Measurements from ENCODE around the gene MYO15A.
A peak's percentile ranks its signal among the peaks of the same experiment; 100 is the strongest.

MYO15A gene

DNA sequence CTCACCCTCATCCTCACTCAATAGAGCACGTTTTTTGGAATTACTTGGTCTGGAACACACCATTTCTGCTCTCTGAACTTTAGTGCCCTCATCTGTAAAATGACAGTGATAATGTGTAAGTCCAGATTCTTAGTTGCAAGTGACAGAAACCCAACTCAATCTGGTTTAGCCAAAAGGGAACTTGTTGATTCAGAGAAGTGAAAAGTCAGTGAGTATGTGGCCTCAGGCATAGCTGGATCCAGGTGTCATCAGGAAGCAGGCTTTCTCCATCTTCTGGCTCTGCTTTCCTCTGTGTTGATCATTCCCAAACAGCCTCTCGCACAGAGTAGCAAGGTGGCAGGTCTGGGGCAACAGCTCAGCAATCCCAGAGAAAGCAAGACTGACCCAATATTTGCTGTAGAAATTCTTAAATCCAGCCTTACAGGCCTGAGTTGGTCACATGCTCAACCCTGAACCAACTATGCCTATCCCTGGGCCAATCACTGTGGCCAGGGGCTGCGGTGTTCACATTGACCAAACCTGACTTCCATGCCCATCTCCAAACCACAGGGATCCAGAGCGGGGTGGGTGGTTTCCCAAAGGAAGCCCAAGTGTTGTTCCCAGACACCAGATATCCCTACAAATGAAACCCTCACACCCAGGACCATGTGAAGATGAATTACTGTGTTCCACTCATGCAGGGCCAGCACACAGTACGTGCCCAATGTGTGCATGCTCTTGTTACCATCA, 51.7 kb downstream of the MYO15A start:
- no peak for DNase-seq

DNA sequence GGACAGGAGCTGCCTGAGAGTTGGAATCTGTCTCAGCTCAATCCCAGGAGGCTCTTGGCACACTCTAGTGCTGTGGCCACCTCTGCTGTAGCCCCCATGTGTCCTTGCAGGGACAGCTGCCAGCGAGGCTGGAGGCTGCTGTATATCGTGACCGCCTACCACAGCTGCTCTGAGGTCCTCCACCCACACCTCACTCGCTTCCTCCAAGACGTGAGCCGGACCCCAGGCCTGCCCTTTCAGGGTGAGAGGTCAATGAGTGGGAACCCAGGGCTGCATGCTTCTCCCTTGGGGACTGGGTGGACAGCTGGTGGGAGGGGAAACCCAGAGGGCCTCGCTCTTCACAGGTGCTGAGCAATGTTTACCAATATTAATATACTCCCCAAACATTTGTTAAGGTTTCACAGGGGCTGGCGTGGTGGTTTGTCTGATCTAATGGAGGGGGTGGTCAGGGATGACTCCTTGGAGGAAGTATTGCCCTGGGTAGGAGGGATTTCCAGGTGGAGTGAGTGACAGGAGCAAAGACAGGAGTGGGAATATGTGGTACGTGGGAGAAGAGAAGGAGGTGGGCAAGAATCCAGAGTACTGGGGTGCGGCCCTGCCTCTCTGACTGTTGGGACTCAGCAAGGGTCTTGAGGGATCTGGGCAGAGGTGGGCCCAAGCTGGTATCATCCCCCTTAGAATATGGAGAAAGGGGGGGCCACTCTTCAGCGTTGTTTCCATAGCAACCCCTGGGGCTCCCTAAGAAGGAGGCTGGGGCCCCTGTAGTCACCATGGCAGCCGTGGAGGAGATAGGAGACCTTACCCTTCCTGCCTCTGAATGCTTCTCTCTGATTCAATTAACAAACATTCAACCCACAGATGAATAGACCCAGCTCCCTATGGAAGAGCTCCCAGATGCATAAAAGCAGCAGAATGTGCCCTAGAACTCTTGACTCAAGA, 52.9 kb downstream of the MYO15A start:
- no peak for DNase-seq

DNA sequence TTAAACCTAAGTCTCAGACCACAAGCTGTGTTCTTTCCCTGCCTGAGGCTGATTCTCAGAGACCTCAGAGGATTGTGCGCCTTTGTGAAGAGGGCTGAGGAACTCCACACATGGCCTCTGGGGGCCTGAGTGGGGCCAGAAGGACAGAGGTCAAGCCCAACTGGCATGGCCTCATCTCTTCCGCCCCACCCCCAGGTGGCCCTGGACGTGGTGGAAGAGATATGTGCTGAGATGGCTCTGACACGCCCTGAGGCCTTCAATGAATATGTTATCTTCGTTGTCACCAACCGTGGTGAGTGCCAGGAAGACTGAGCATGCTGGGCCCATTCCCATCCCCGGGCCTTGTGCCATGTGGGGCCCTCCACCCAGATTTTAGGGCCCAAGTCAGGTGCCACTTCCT, 55.0 kb downstream of the MYO15A start:
- DNase-seq = no peak

DNA sequence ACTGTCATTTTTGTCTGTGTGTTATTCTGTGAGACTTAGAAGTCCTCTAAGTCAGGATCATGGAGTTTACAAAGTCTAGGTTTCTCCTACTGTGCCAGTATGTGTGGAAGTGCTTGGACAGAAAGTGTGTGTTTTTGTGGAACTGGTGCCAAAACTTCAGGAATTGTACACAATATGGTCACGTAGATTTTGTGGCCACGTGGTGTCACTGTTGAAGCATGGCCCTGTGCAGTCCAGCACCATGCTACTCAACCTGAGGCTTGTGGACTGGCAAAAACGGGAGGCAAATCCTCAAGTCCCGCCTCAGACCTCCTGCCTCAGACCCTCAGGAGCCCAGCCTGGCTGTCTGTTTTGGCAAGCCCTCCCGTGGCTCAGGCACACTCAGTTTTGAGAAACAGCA, 58.3 kb downstream of the MYO15A start:
- no peak for DNase-seq

DNA sequence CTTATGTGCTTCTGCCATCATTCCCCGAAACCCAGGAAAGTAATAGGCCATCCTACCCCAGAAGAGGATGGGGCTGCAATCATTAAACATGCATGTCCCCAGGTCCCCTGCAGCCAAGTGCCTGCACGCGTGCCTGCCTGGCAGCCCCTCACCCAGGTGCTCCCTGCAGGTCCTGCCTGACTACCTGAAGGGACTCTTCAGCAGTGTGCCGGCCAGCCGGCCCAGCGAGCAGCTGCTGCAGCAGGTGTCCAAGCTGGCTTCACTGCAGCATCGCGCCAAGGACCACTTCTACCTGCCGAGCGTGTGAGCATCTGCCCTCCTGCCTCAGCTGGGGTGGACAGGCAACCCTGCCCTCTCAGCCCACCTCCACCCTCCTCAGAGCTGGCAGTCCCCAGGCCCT, 58.9 kb downstream of the MYO15A start:
- no peak for DNase-seq

DNA sequence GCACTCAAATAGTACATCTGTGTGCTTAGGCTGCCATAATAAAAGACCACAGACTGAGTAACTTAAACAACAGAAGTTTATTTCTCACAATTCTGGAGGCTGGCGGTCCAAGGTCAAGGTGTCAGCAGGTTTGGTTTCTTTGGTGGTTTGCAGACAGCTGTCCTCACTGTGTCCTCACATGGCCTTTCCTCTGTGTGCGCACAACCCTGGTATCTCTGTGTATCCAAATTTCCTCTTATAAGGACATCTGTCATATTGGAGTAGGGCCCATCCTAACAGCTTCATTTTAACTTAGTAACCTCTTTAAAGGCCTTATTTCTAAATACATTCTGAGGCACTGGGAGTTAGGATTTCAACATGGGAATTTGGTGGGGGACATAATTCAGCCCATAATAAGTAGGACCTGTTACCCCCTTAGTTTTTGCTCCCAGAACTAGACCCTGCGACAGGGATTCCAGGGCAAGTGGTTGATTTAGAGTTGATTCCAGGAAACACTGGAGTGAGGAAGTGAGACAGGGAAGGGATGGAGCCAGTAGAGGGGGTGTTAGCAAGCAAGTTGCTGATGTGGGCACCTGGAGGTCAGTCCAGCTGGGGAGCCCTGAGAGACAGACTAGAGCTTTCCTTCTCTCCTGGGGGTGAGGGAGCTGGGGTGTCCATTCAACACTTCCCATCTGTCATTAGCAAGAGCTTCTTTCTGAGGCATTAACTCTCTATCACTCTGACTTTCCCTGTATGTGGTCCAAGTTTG, 64.1 kb downstream of the MYO15A start:
- no peak for DNase-seq

DNA sequence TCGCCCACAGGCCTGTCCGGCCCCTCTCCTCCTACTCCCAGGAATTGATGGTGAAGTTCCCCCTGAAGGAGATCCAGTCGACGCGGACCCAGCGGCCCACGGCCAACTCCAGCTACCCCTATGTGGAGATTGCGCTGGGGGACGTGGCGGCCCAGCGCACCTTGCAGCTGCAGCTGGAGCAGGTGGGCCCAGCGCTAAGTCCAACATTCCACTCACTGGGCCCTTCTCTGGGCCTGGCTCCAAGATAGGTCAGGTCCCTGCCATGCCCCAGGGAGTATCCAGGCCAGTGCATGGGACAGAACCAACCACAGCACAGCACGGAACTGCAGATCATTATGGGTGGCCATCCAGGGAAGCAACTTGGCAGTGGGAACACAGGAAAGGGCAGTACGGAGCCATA, 65.2 kb downstream of the MYO15A start:
- DNase-seq = no peak

DNA sequence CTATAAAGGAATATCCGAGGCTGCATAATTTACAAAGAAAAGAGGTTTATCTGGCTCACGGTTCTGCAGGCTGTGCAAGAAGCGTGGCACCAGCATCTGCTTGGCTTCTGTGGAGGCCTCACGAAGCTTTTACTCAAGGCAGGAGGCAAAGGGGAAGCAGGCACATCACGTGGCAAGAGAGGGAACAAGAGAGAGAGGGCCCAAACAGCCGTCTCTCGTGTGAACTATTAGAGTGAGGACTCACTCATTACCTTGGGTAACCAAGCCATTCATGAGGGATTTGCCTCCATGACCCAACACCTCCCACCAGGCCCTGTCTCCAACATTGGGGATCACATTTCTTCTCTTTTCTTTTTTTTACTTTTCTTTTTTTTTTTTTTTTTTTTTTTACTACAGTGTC, 67.6 kb downstream of the MYO15A start:
- no peak for DNase-seq

DNA sequence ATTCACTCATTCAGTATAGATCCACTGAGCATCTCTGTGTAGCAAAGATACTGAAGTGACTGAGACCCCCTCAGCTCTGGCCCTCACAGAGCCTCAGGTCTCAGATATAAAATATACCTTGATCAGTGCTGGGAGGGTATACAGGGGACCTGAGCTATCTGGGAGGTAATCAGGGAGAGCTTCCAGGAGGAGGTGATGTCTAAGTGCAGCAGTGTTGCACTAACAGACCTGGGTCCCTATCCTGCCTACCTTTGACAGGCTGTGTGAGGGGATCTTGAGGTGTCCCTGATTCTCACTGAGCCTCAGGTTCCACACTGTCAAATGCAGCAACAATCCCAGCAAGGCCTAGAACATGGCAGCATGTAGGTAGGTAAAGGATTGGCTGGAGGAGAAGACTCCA, 68.6 kb downstream of the MYO15A start:
- DNase-seq = no peak

DNA sequence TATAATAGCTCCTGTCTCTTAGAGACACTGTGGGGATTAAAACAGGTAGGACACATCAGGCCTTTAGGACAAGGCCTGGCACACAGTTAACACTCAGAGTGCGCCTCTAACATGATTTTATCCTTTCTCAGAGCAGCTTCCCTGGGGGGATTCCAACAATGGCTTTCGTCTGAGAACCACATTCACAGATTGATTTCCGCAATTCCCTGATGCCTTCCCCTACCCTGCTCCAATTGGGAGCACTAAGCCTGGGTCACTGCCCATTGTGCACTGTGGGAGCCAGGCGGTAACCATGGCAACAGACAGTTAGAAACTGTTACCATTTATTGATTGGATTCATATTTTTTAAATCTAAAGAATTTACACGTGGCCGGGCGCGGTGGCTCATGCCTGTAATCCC, 69.2 kb downstream of the MYO15A start:
- DNase-seq = no peak

DNA sequence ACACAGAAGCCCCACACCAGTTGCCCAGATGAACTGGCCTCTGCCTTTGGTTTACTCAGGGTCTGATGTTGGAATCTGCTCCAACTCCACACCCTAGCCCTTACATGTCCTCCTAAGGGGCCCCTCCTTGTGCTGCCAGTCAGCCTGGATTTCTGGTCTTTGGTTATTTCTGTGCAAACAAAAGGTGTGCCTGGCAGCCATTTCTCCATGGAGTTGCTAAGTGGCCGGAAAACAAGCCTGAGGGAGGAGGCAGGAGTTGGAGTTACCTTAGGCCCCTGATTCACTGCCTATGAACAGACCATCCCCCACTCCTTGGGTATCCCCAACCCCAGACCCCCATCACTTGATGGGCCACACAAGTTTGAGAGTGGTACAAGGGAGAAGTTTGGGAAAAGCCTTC, 70.6 kb downstream of the MYO15A start:
- DNase-seq = no peak

DNA sequence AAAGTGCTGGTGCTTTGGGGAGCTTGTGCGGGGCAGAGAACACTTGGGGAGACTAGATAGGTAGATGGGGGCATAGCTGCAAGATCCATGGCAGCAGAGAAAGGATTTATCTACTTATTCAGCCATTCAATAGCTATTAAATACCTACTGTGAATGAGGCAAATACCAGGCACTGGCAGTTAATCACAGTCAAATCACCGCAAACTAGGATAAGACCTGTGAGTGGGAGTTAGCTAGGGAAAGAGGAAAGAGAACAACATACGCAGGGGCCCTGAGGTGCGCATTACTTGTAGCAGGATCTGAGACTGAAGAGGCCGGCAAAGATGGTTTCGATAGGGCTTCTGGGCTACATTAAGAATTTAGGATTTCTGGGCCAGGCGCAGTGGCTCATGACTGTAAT, 71.2 kb downstream of the MYO15A start:
- DNase-seq = no peak

DNA sequence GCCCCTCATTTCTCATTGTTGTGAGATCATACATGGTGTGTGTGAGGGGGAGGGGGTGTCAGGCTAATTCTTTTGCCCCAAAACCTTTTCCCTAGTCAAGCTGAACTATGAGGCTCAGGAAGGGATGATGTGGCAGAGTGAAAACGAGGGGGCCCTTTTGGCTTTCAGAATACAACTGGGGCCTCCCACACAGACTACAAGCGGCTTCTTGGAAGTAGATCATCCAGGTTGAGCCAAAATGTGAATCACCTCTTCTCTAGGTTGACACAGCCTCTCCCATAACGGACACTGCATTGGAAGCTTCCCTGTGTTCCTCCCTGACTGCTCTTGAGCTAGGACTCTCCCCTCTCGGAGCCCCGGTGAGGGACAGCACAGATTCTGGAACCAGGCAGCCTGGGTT, 72.8 kb downstream of the MYO15A start:
- no peak for DNase-seq

DNA sequence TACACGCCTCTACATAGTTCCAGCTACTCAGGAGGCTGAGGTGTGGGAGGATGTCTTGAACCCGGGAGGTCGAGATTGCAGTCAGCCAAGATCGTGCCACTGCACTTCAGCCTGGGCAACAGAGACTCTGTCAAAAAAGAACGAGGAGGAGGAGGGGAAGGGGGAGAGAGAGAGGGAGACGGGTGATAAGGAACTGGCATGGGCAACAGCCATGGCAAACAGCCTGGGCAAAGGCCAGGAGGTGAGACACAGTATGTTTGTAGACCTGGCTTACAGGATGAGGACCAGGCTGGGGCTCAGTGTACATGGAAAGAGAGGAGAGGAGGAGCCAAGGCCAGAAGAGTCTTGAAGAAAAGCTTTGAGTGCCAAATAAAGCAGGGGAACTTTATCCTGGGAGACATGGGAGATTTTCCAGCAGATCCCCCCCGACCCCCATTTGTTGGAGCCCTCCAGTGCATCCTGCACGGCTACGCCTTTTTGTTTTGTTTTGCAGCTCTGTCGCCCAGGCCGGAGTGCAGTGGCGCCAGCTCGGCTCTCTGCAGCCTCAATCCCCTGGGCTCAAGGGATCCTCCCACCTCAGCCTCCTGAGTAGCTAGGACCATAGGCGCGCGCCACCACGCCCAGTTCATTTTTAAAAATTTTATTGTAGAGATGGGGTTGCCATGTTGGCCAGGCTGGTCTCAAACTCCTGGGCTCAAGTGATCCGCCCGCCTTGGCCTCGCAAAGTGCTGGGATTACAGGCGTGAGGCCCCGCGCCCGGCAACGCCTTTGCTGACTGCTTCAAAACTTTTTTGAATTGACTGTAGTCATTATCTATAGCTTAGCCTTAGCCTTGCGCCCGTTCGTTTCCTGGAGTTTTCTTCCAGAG, 73.8 kb downstream of the MYO15A start:
- no peak for DNase-seq

DNA sequence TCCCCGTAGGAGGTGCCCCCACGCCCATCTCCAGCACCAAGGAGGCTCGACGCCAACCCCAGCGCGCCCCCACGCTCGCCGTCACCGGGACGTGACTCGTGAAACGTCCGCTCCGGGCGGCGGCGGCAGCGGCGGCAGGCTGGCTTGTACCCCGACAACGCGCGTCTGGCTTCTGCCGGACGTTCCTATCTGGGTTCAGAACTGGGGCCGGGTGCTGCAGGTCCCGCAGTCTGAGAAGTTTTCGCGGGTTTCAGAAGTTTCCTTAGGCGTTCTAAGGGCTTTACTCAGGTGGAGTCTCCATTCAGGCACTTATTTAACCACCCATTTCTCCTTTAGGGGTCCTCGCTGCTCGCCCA, 74.4 kb downstream of the MYO15A start:
- no peak for DNase-seq

DNA sequence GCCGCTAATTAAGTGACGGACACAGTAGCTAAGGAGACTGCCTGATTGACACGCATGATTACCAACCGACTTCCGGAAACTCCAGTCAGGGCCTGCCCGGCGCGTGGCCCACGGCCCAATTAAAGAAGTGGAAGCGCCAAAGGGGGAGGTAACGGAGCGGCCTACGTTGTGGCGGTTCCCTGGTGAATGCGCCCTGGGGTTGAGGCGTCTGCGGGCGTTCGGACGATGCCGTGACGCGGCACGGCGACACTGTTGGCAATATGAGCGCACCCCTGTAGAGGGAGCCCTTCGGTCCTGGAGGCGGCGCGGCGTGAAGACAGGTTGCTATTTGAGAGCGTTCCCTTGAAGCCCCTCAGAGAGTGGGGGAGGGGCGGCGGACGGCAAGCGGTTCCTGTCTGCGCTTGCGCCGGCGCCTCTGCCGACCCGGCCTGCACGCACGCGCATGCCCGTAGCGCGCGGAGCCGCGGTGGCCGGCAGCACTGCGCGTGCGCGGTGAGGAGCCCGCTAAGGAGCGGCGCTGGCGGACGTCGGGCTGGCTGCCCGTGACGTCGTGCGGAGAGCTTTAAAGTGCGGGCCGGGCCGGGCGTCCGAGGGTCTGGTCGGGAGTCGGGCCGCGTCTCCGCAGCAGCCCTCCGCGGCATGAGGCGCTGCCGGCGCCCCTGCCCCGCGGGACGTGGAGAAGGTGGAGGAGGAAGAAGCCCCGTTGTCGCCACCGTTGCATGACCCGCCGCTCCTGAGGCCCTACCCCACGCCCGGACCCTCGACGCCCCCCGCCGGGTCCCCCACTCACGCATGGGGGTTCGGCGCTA, 75.0 kb downstream of the MYO15A start, which contains the start of gene ALKBH5:
TSS of gene ALKBH5 (plus strand) at position 495 of the 809 bp plus-strand sequence. CDS start 416 bp downstream, outside the sequence.
- DNase-seq = peak; percentile 99

DNA sequence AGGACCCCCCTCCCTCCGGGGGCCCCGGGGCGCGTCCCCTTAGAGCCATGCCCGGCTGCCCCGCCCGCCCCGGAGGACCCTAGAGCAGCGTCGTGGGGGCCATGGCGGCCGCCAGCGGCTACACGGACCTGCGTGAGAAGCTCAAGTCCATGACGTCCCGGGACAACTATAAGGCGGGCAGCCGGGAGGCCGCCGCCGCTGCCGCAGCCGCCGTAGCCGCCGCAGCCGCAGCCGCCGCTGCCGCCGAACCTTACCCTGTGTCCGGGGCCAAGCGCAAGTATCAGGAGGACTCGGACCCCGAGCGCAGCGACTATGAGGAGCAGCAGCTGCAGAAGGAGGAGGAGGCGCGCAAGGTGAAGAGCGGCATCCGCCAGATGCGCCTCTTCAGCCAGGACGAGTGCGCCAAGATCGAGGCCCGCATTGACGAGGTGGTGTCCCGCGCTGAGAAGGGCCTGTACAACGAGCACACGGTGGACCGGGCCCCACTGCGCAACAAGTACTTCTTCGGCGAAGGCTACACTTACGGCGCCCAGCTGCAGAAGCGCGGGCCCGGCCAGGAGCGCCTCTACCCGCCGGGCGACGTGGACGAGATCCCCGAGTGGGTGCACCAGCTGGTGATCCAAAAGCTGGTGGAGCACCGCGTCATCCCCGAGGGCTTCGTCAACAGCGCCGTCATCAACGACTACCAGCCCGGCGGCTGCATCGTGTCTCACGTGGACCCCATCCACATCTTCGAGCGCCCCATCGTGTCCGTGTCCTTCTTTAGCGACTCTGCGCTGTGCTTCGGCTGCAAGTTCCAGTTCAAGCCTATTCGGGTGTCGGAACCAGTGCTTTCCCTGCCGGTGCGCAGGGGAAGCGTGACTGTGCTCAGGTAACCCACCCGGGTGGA, 75.8 kb downstream of the MYO15A start:
- peak; percentile 79 for DNase-seq

DNA sequence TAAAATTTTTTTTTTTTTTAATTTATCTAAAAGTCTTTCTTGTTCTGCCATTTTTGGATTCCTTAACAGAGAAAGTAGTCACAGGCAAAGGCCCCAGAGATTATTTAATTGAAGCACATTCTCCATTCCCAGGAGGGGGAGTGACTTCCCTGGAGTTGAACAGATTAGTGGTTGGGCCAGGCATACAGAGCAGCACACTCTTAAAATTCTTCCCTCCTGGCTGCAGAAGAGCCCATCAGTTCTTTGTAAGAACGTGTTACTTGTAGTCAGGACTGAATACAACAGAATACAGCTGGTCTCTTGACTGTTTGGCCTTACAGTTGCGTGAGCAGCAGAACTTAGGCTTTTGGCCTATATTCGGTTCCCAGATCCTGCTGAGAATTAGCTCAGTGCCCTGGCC, 76.8 kb downstream of the MYO15A start:
- DNase-seq = no peak

DNA sequence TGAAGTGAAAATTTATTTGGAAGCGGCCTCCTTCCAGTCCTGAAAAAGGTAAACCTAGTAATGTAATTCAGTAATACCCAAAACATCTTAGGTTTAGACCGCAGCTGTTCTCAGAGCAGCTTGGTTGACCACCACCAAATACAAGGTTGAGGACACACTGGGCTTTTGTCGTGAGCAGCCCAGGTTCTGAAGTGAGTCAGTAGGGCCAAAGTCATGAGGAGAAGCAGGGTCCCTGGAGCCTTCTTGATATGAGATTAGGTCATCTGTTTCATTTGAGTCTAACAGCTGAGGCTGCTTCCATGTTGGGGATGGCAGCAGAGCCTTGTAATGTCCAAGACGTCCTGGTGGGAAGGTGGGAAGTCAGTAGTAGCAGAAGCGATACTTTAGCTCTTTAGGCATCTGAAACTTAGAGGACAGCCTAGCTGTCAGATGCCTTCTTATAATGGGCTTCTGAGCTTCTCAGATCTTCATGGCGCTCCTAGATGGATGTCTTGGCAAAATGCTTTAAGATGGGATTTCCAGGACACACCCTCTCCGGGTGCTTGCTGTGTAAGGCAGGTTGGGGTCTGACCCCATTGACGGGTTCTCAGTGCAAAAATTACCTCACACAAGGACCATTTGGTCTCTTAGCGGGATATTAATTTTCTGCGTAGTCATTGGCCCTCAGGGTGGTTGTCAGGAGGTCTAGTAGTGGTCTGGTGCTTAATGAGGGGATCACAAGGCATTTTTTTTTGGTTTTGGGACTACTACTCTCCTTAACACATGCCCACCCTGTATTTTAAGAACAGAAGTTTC, 77.5 kb downstream of the MYO15A start:
- DNase-seq = no peak

DNA sequence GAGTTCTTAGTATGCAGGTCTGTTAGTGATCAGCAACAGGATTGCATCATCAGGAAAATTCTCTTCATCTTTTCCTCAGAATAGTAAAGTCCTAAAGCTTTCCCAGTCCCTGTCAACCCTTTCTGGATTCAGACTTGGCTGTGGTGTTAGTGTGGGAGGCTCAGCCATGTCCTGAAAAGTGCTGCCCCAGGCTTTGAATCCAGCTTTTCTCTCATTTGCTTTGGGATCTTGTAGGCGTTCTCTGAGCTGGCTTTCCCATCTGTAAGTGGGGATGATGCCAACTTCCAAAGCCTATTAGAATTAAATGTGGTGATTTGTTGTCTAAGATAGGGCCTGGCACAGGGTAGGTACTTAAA, 78.0 kb downstream of the MYO15A start:
- DNase-seq = no peak

All from CD4-positive, alpha-beta T cell treated with Interleukin-21 for 1 hour (primary cell).